SK-N-MC (cell line): ENCODE measurements around the gene LINC01488.

Experiments used
- EZH2 ChIP-seq: fragments of 200-600 bp; sonication (generic); IDR thresholded peaks from one replicate; pipeline ENCODE4 v1.6.1; 2017; ENCODE audit warnings: antibody characterized with exemption
- FOXP2 ChIP-seq: optimal IDR thresholded peaks from 2 replicates; pipeline ENCODE3; 2011; ENCODE audit warnings: mild to moderate bottlenecking, moderate library complexity; ENCODE audit not compliant: insufficient read depth; ENCODE audit errors: extremely low read length, control extremely low read depth

DNA sequence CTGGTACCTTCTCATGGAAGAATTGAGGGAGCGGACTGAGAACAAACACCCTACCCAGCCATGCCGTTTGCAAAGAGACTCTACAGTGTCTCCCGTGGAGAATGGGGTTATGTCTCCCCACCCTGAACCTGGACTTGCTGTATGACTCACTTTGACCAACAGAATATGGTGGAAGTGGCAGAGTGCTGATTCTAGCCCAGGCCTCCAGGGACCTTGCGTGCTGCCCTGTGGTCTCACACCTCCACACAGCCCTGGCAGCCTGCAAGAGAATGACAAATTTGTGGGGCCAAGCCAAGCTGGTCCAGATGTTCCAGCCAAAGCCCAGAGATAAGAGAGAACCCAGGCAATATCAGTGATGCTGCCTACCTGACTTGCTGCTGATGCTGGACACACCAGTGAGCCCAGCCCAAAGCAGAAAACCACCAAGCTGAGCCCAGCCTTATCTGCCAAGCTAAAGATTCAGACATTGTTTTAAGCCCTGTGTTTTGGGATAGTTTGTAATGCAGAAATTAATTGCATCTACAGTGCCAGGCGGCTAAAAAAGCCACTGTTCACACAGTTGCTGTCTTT, 8.1 kb upstream of the LINC01488 start:
- TF ChIP-seq FOXP2 (no peak), EZH2 (no peak)
